Mesenchymal stem cell (in vitro differentiated cells and primary cell): ENCODE results near the gene DDX59.

Source experiments
- DNase-seq: peaks from one replicate; pipeline ENCODE4 v3.0.0-alpha.2; 2013
- H2AFZ ChIP-seq: one replicate; pipeline ENCODE4 v1.6.1; 2013; ENCODE audit warnings: low read depth, mild to moderate bottlenecking, control low read depth, inconsistent platforms, low read length, moderate library complexity
- H2AK5ac ChIP-seq: 2 replicates; pipeline ENCODE4 v1.6.1; 2013; ENCODE audit warnings: low read length, moderate library complexity, mild to moderate bottlenecking, inconsistent platforms; ENCODE audit not compliant: severe bottlenecking
- H2BK120ac ChIP-seq: one replicate; pipeline ENCODE4 v1.6.1; 2013; ENCODE audit warnings: low read depth, mild to moderate bottlenecking, inconsistent platforms, low read length, moderate library complexity
- H2BK12ac ChIP-seq, 2 experiments: one replicate each; pipeline ENCODE4 v1.6.1; 2013; ENCODE audit warnings: inconsistent platforms in 2 of 2, low read length in 2 of 2, mild to moderate bottlenecking in 2 of 2, moderate library complexity in 2 of 2, control low read depth in 1 of 2
- H2BK15ac ChIP-seq: one replicate; pipeline ENCODE4 v1.6.1; 2013; ENCODE audit warnings: mild to moderate bottlenecking, low read depth, inconsistent platforms; ENCODE audit not compliant: poor library complexity, severe bottlenecking
- H2BK5ac ChIP-seq: 2 replicates; pipeline ENCODE4 v1.6.1; 2013; ENCODE audit warnings: low read depth, mild to moderate bottlenecking, low read length, control low read depth, inconsistent platforms; ENCODE audit not compliant: poor library complexity, severe bottlenecking
- H3K14ac ChIP-seq, 2 experiments: one replicate each; pipeline ENCODE4 v1.6.1; 2013; ENCODE audit warnings: inconsistent platforms in 2 of 2, low read length in 2 of 2, control low read depth in 1 of 2, mild to moderate bottlenecking in 1 of 2, moderate library complexity in 1 of 2
- H3K18ac ChIP-seq, 2 experiments: one replicate each; pipeline ENCODE4 v1.6.1; 2013; ENCODE audit warnings: inconsistent platforms in 2 of 2, low read length in 2 of 2, control low read depth in 1 of 2, low read depth in 1 of 2, mild to moderate bottlenecking in 1 of 2
- H3K23ac ChIP-seq, 2 experiments: one replicate each; pipeline ENCODE4 v1.6.1; 2013; ENCODE audit warnings: inconsistent platforms in 2 of 2, low read length in 2 of 2, mild to moderate bottlenecking in 2 of 2, moderate library complexity in 2 of 2, control low read depth in 1 of 2
- H3K27ac ChIP-seq: 2 replicates; pipeline ENCODE4 v1.5.1; 2013; ENCODE audit warnings: mild to moderate bottlenecking, moderate library complexity, low read length, control low read depth, inconsistent platforms; ENCODE audit not compliant: poor library complexity, severe bottlenecking
- H3K27me3 ChIP-seq, 2 experiments: 2 replicates each; pipeline versions ENCODE4 v1.6.1 to v1.7.0; 2013; ENCODE audit warnings: low read length in 2 of 2, mild to moderate bottlenecking in 2 of 2, moderate library complexity in 2 of 2, control low read depth in 1 of 2, inconsistent platforms in 1 of 2; ENCODE audit not compliant: control insufficient read depth in 1 of 2, insufficient read depth in 1 of 2
- H3K36me3 ChIP-seq, 2 experiments: 2 replicates each; pipeline versions ENCODE4 v1.6.1 to v1.7.0; 2013; ENCODE audit warnings: low read length in 2 of 2, control low read depth in 1 of 2, inconsistent platforms in 1 of 2, low read depth in 1 of 2, mild to moderate bottlenecking in 1 of 2; ENCODE audit not compliant: insufficient read depth in 2 of 2, control insufficient read depth in 1 of 2
- H3K4ac ChIP-seq, 2 experiments: one replicate each; pipeline ENCODE4 v1.6.1; 2013; ENCODE audit warnings: inconsistent platforms in 2 of 2, low read length in 2 of 2, mild to moderate bottlenecking in 2 of 2, moderate library complexity in 2 of 2, control low read depth in 1 of 2, low read depth in 1 of 2
- H3K4me1 ChIP-seq: 2 replicates; pipeline ENCODE4 v1.6.1; 2013; ENCODE audit warnings: low read depth, low read length, control low read depth; ENCODE audit not compliant: control insufficient read depth, insufficient read depth
- H3K4me2 ChIP-seq: 2 replicates; pipeline ENCODE4 v1.6.1; 2013; ENCODE audit warnings: low read length, mild to moderate bottlenecking, inconsistent platforms; ENCODE audit not compliant: poor library complexity, severe bottlenecking
- H3K4me3 ChIP-seq, 2 experiments: 2 replicates each; pipeline versions ENCODE4 v1.5.1 to v1.7.0; 2013; ENCODE audit warnings: low read length in 2 of 2, mild to moderate bottlenecking in 2 of 2, control low read depth in 1 of 2, low read depth in 1 of 2; ENCODE audit not compliant: insufficient read depth in 1 of 2
- H3K79me1 ChIP-seq: replicated peaks from 2 replicates; pipeline ENCODE4 v1.6.1; 2013; ENCODE audit warnings: mild to moderate bottlenecking, control low read depth, low read length, inconsistent platforms; ENCODE audit not compliant: poor library complexity, severe bottlenecking
- H3K9ac ChIP-seq: 2 replicates; pipeline ENCODE4 v1.7.0; 2013; ENCODE audit warnings: mild to moderate bottlenecking, low read length, moderate library complexity
- H3K9me3 ChIP-seq: 2 replicates; pipeline ENCODE4 v1.7.0; 2013; ENCODE audit warnings: mild to moderate bottlenecking, low read length; ENCODE audit not compliant: control insufficient read depth
- H4K8ac ChIP-seq: one replicate; pipeline ENCODE4 v1.6.1; 2013; ENCODE audit warnings: inconsistent platforms, mild to moderate bottlenecking, low read length, moderate library complexity
- H4K91ac ChIP-seq: one replicate; pipeline ENCODE4 v1.6.1; 2013; ENCODE audit warnings: mild to moderate bottlenecking, low read length, inconsistent platforms
- WGBS: methylation state at CpG from one replicate; pipeline ENCODE4 v1.1.7; 2013; ENCODE audit warnings: mixed read lengths; 5-methylcytosine and 5-hydroxymethylcytosine counted together

The DDX59 gene

GRCh38 chr1:200708161-200708560 is 38.5 kb upstream of the DDX59 start:
- Histone ChIP-seq H3K4me3 (no peak overlapping the region), H2BK5ac (no peak overlapping the region), H3K36me3 (no peaks in the 10 kb centered on the region), H3K79me1 (no peaks in the 10 kb centered on the region), H3K4ac (no peak overlapping the region), H2AFZ (no peak overlapping the region), H3K18ac (no peak overlapping the region), H3K4me2 (no peak overlapping the region), H2BK120ac (no peak overlapping the region), H2AK5ac (no peak overlapping the region), H3K27ac (no peak overlapping the region), H4K8ac (no peak overlapping the region), H3K4me1 (no peaks in the 10 kb centered on the region), H3K27me3 (no peaks in the 10 kb centered on the region), H3K14ac (no peak overlapping the region), H2BK12ac (no peak overlapping the region), H2BK15ac (no peak overlapping the region), H3K23ac (no peak overlapping the region), H3K9me3 (no peaks in the 10 kb centered on the region), H3K9ac (no peak overlapping the region), H4K91ac (no peak overlapping the region)
- DNase-seq = no peak

- no peak overlapping the region for H3K4ac ChIP-seq
- H3K9ac ChIP-seq = no peak overlapping the region
- H3K36me3 ChIP-seq = no peaks in the 10 kb centered on the region
- no peak overlapping the region for H4K8ac ChIP-seq
- DNase-seq = no peak
- WGBS = 86% methylated on average over 4 of the region's 5 CpGs
- H3K4me1 ChIP-seq = no peaks in the 10 kb centered on the region
- H3K14ac ChIP-seq = no peak overlapping the region
- no peak overlapping the region for H2AK5ac ChIP-seq
- H3K23ac ChIP-seq = no peak overlapping the region
- H3K18ac ChIP-seq = no peak overlapping the region
- no peaks in the 10 kb centered on the region for H3K27me3 ChIP-seq
- H2AFZ ChIP-seq = no peak overlapping the region
- no peak overlapping the region for H2BK120ac ChIP-seq
- H2BK5ac ChIP-seq = no peak overlapping the region
- H2BK15ac ChIP-seq = no peak overlapping the region
- H2BK12ac ChIP-seq = no peak overlapping the region
- no peak overlapping the region for H3K4me2 ChIP-seq
- no peak overlapping the region for H3K4me3 ChIP-seq
- no peaks in the 10 kb centered on the region for H3K79me1 ChIP-seq
- no peaks in the 10 kb centered on the region for H3K9me3 ChIP-seq
- H3K27ac ChIP-seq = no peak overlapping the region
- no peak overlapping the region for H4K91ac ChIP-seq
Observed at GRCh38 chr1:200707116-200707515, 37.4 kb upstream of the DDX59 start.

- Histone ChIP-seq H3K4me3 (no peak overlapping the region), H3K79me1 (no peaks in the 10 kb centered on the region), H3K27me3 (no peaks in the 10 kb centered on the region), H3K4me2 (no peak overlapping the region), H2BK5ac (no peak overlapping the region), H3K4ac (no peak overlapping the region), H2BK15ac (no peak overlapping the region), H3K14ac (no peak overlapping the region), H3K27ac (no peak overlapping the region), H3K4me1 (no peaks in the 10 kb centered on the region), H4K8ac (no peak overlapping the region), H2BK120ac (no peak overlapping the region), H2BK12ac (no peak overlapping the region), H3K9ac (peak overlapping the region; percentile 36), H3K18ac (no peak overlapping the region), H3K36me3 (no peaks in the 10 kb centered on the region), H3K9me3 (no peaks in the 10 kb centered on the region), H2AFZ (no peak overlapping the region), H3K23ac (no peak overlapping the region), H4K91ac (no peak overlapping the region), H2AK5ac (no peak overlapping the region)
- no peak for DNase-seq
- WGBS = 98% methylated on average over 2 of the region's 4 CpGs
Observed at GRCh38 chr1:200706111-200706814, 36.6 kb upstream of the DDX59 start.

GRCh38 chr1:200704986-200705500 is 35.3 kb upstream of the DDX59 start:
- no peak overlapping the region for H3K23ac ChIP-seq
- H4K8ac ChIP-seq = no peak overlapping the region
- no peak overlapping the region for H3K4me3 ChIP-seq
- no peaks in the 10 kb centered on the region for H3K27me3 ChIP-seq
- no peak for DNase-seq
- H2BK12ac ChIP-seq = no peak overlapping the region
- H3K4me1 ChIP-seq = no peaks in the 10 kb centered on the region
- no peak overlapping the region for H2BK120ac ChIP-seq
- H3K27ac ChIP-seq = no peak overlapping the region
- H3K14ac ChIP-seq = no peak overlapping the region
- H3K4ac ChIP-seq = no peak overlapping the region
- H2AK5ac ChIP-seq = no peak overlapping the region
- H3K4me2 ChIP-seq = no peak overlapping the region
- H4K91ac ChIP-seq = no peak overlapping the region
- 100% methylated on average over 3 of the region's 3 CpGs for whole genome bisulfite sequencing
- no peak overlapping the region for H3K18ac ChIP-seq
- H2BK5ac ChIP-seq = no peak overlapping the region
- no peak overlapping the region for H2AFZ ChIP-seq
- H3K79me1 ChIP-seq = no peaks in the 10 kb centered on the region
- no peaks in the 10 kb centered on the region for H3K36me3 ChIP-seq
- H2BK15ac ChIP-seq = no peak overlapping the region
- no peak overlapping the region for H3K9ac ChIP-seq
- H3K9me3 ChIP-seq = no peaks in the 10 kb centered on the region
